Astrocyte of the cerebellum (primary cell): Measurements from ENCODE around the gene SEMA5B.

ENCODE experiments used
- DNase-seq: peaks from one replicate; pipeline ENCODE4 v3.0.0-alpha.2; 2011; ENCODE audit warnings: low read depth
- H3K4me3 ChIP-seq: 2 replicates; pipeline ENCODE4 v1.5.1; 2011; ENCODE audit warnings: mild to moderate bottlenecking, low read depth, low read length, moderate library complexity
- CTCF ChIP-seq: IDR thresholded peaks from 2 replicates; pipeline ENCODE4 v1.5.1; 2012; ENCODE audit warnings: low read length, low read depth, moderate library complexity, mild to moderate bottlenecking; ENCODE audit errors: missing control alignments
- in situ Hi-C: cut with HindIII; loops from 2 replicates; pipeline ENCODE4 v1.10.0; 2017; ENCODE audit warnings: low sequenced_read_pairs

The SEMA5B gene

DNA sequence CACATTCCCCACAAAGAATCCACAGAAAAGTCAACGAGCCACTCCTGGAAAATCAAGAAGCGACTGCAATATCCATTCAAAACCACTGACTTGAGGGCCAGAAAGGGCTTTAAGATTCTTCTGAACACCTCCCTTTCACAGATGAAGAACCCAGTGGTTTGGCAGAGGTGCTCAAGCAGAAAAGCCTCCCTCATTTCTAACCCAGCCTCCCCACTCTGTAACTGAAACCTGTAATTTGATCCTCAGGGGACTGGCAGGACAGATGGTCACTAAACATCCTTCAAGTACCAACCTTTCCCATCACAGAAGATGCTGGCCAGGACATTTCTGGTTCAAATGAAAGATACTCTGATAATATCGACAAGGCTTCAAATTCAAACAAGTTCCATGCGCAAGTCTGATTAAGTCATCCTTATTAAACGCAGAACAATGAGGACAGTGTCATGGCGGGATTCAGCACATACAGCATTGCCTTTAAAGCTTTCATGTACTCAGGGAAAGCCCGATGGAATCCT, 5.5 kb downstream of the SEMA5B start:
- no peak overlapping the region for H3K4me3 ChIP-seq
- no peak for DNase-seq
- no peak for TF ChIP-seq CTCF
- in situ Hi-C loops = no loop called here

- no peak for TF ChIP-seq CTCF
- no peak for DNase-seq
- H3K4me3 ChIP-seq = no peak overlapping the region
- in situ Hi-C loops = no loop called here
Measured at GRCh38 chr3:123021388-123021787, 6.2 kb downstream of the SEMA5B start.

GRCh38 chr3:123020709-123021108, 6.9 kb downstream of the SEMA5B start:
- TF ChIP-seq CTCF = no peak
- no peak overlapping the region for H3K4me3 ChIP-seq
- DNase-seq = no peak
- in situ Hi-C loops = no loop called here

DNA sequence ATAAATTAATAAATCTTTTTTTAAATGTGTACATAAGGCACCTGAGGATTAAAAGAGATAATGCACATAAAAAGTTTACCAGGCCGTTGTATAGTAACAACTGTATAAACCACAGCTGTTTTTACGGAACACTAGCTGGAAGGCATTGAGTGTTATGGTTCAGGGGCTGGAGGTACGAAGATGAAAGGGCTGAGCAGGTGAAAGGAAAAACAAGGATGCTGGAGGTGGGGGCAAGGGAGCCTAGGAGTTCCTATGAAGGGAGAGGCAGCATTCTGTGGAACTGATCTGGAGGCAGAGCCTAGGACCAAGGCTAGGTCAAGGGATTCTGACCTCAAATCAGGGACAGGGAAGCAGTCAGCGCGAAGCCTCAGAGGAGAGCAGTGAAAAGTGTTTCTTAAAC, 8.0 kb downstream of the SEMA5B start:
- TF ChIP-seq CTCF = no peak
- DNase-seq = no peak
- in situ Hi-C loops = no loop called here

GRCh38 chr3:123019161-123019560, 8.4 kb downstream of the SEMA5B start:
- no peak for DNase-seq
- H3K4me3 ChIP-seq = no peak overlapping the region
- TF ChIP-seq CTCF = no peak
- in situ Hi-C loops = no loop called here

More for the DNA sequence above, 8.0 kb downstream of the SEMA5B start:
- no peak overlapping the region for H3K4me3 ChIP-seq

GRCh38 chr3:123018683-123019082, 8.9 kb downstream of the SEMA5B start:
- no peak overlapping the region for H3K4me3 ChIP-seq
- TF ChIP-seq CTCF = no peak
- in situ Hi-C loops = no loop called here
- no peak for DNase-seq

DNA sequence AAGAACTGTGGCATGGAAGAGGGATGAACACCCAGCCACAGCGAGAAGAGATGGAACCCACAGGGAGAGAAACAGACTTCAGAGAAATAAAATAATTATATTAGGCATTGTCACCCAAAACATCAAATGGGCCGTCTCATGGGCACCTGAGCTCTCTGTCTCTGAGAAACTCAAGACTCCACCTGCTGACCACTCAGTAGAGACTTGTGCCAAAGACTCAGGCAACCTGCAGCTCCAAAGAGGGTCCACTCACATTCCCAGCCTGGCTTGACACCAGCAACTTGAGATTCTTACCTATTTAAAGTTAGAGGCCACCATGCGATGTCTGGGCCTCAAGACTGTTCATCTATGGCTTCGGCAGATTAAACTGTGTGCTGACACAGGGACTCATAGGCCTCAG, 12.0 kb downstream of the SEMA5B start:
- H3K4me3 ChIP-seq = no peak overlapping the region
- in situ Hi-C loops = no loop called here
- DNase-seq = no peak
- no peak for TF ChIP-seq CTCF
